GM21367 (cell line): ENCODE data around the gene CELA2B.
"Not testable (repeated sequence)": the region's sequence is repeated elsewhere in the genome, so short reads cannot be mapped to it uniquely, and the experiment has no call there.

Experiments
- ATAC-seq: cut with Tn5 transposase; IDR thresholded peaks from one replicate; pipeline ENCODE4 v1.9.1; 2021; ENCODE audit not compliant: unreplicated experiment

Gene CELA2B

GRCh38 chr1:15465674-15466073 is 10.2 kb upstream of the CELA2B start:
- ATAC-seq = no peak

- not testable (repeated sequence) for ATAC-seq
Measured at GRCh38 chr1:15466955-15467625, 8.8 kb upstream of the CELA2B start.

GRCh38 chr1:15468145-15468544 is 7.8 kb upstream of the CELA2B start:
- ATAC-seq = no peak

- no peak for ATAC-seq
Measured at GRCh38 chr1:15469361-15469760, 6.5 kb upstream of the CELA2B start.

- not testable (repeated sequence) for ATAC-seq
Measured at GRCh38 chr1:15469821-15470448, 6.0 kb upstream of the CELA2B start.

- ATAC-seq = not testable (repeated sequence)
Measured at GRCh38 chr1:15471067-15471466, 4.8 kb upstream of the CELA2B start.

GRCh38 chr1:15471723-15472122 is 4.2 kb upstream of the CELA2B start:
- not testable (repeated sequence) for ATAC-seq

- no peak for ATAC-seq
Measured at GRCh38 chr1:15472587-15472986, 3.3 kb upstream of the CELA2B start.

GRCh38 chr1:15476927-15477326 is 1.0 kb downstream of the CELA2B start:
- no peak for ATAC-seq

- no peak for ATAC-seq
Measured at GRCh38 chr1:15477646-15478212, 1.8 kb downstream of the CELA2B start.

- ATAC-seq = no peak
Measured at GRCh38 chr1:15479654-15480347, 3.9 kb downstream of the CELA2B start.

- not testable (repeated sequence) for ATAC-seq
Measured at GRCh38 chr1:15482455-15482854, 6.6 kb downstream of the CELA2B start.

GRCh38 chr1:15482983-15483543 is 7.2 kb downstream of the CELA2B start:
- not testable (repeated sequence) for ATAC-seq

GRCh38 chr1:15483971-15484370 is 8.1 kb downstream of the CELA2B start:
- no peak for ATAC-seq

- not testable (repeated sequence) for ATAC-seq
Measured at GRCh38 chr1:15484443-15484842, 8.5 kb downstream of the CELA2B start.

GRCh38 chr1:15485636-15486035 is 9.7 kb downstream of the CELA2B start:
- ATAC-seq = no peak

GRCh38 chr1:15486844-15487610 is 11.1 kb downstream of the CELA2B start:
- ATAC-seq = not testable (repeated sequence)

- no peak for ATAC-seq
Measured at GRCh38 chr1:15488371-15488770, 12.5 kb downstream of the CELA2B start.

- no peak for ATAC-seq
Measured at GRCh38 chr1:15489052-15489736, 13.3 kb downstream of the CELA2B start.

- ATAC-seq = not testable (repeated sequence)
Measured at GRCh38 chr1:15491010-15491409, 15.1 kb downstream of the CELA2B start.
